Esophagus muscularis mucosa (tissue), 4 donors: ENCODE measurements around the gene OR52B2. TPM values are rescaled to one million over a fixed set of nuclear protein-coding genes. Genes with fewer than 3 reads are reported as not detected.
A peak's percentile ranks its signal among the peaks of the same experiment; 100 is the strongest.

Experiments used
- DNase-seq: peaks from one replicate; pipeline ENCODE4 v3.0.0-alpha.2; 2017; ENCODE audit errors: extremely low spot score
- H3K27ac ChIP-seq, 4 donors: fragments of 200-600 bp; sonication (generic); replicated peaks in 1 of 4; 1 replicate in 3 of 4; 2 replicates in 1 of 4; pipeline ENCODE4 v1.5.1; 2016 to 2019; ENCODE audit warnings: mild to moderate bottlenecking in 1 of 4
- H3K27me3 ChIP-seq, 4 donors: fragments of 200-600 bp; sonication (generic); one replicate each; pipeline versions ENCODE4 v1.5.1 to v1.6.0; 2016 to 2019
- H3K36me3 ChIP-seq, 4 donors: fragments of 200-600 bp; sonication (generic); one replicate each; pipeline ENCODE4 v1.5.1; 2016 to 2019
- H3K4me1 ChIP-seq, 4 donors: fragments of 200-600 bp; sonication (generic); one replicate each; pipeline ENCODE4 v1.5.1; 2016 to 2019
- H3K4me3 ChIP-seq, 4 donors: fragments of 200-600 bp; sonication (generic); 1 replicate in 2 of 4; 2 replicates in 2 of 4; pipeline ENCODE4 v1.5.1; 2016 to 2019; ENCODE audit warnings: mild to moderate bottlenecking in 4 of 4, moderate library complexity in 1 of 4
- H3K9me3 ChIP-seq, 4 donors: fragments of 200-600 bp; sonication (generic); 1 replicate in 3 of 4; 2 replicates in 1 of 4; pipeline ENCODE4 v1.5.1; 2016 to 2019
- CTCF ChIP-seq, 3 experiments: fragments of 200-600 bp in 2 of 3; fragments of 450-650 bp in 1 of 3; sonication (generic) in 2 of 3; IDR thresholded peaks; one replicate each; pipeline ENCODE4 v1.5.1; 2017 to 2019; ENCODE audit warnings: antibody characterized with exemption in 3 of 3, mild to moderate bottlenecking in 2 of 3, moderate library complexity in 1 of 3
- EP300 ChIP-seq: sonication (generic); formaldehyde crosslinking; IDR thresholded peaks from one replicate; pipeline ENCODE4 v1.6.1; 2017; ENCODE audit warnings: antibody characterized with exemption
- POLR2A ChIP-seq: fragments of 450-650 bp; IDR thresholded peaks from one replicate; pipeline ENCODE4 v1.6.1; 2017; ENCODE audit warnings: antibody characterized with exemption, moderate library complexity, mild to moderate bottlenecking, low read depth
- POLR2AphosphoS5 ChIP-seq, 2 donors: sonication (generic); formaldehyde crosslinking; IDR thresholded peaks; one replicate each; pipeline ENCODE4 v1.6.1; 2017; ENCODE audit warnings: antibody characterized with exemption in 2 of 2
- WGBS: methylation state at CpG from one replicate; pipeline ENCODE4 v1.1.5; 2018; 5-methylcytosine and 5-hydroxymethylcytosine counted together
- intact Hi-C: fragments of 100-400 bp; cut with DNase I; formaldehyde crosslinking; loops from one replicate; pipeline ENCODE4 v1.15.1; 2023
- total RNA-seq, 4 donors: library from RNA; depleted of rRNA; stranded (reverse); fragments of >200 nt; gene quantifications; one replicate each; pipeline versions ENCODE4 v1.1.0 to v1.2.1, GENCODE V29; 2016

The OR52B2 gene
- total RNA-seq, 4 donors from 2014 or later, result not detected

- intact Hi-C loops, result no loop called here
- 94% methylated on average over 1 of the region's 1 CpG for WGBS
- H3K36me3 ChIP-seq, result peaks cover 0 to 34% (median 29%) of the 10 kb centered on the region in 4 donors
Measured at GRCh38 chr11:6204706-6205105, 34.6 kb upstream of the OR52B2 start.

GRCh38 chr11:6203327-6203726 lies 33.2 kb upstream of the OR52B2 start:
- Histone ChIP-seq H3K4me1 (no peaks in the 10 kb centered on the region), H3K27ac (no peak overlapping the region), H3K27me3 (no peaks in the 10 kb centered on the region), H3K36me3 (peaks cover 0 to 23% (median 20%) of the 10 kb centered on the region in 4 donors), H3K9me3 (no peaks in the 10 kb centered on the region), H3K4me3 (no peak overlapping the region)
- intact Hi-C loops, result no loop called here
- DNase-seq, result no peak
- TF ChIP-seq POLR2A (no peak), POLR2AphosphoS5 (IDR thresholded peaks at IDR 0.05) (no peak), CTCF (IDR thresholded peaks at IDR 0.05) (no peak), EP300 (no peak)
- 69% methylated on average over 3 of the region's 3 CpGs for WGBS

More at GRCh38 chr11:6204706-6205105, 34.6 kb upstream of the OR52B2 start:
- Histone ChIP-seq H3K4me1 (no peaks in the 10 kb centered on the region), H3K4me3 (no peak overlapping the region), H3K27ac (no peak overlapping the region), H3K27me3 (no peaks in the 10 kb centered on the region), H3K9me3 (no peaks in the 10 kb centered on the region)
- no peak for DNase-seq
- TF ChIP-seq POLR2AphosphoS5 (IDR thresholded peaks at IDR 0.05) (no peak), CTCF (IDR thresholded peaks at IDR 0.05) (no peak), EP300 (no peak), POLR2A (no peak)

- Histone ChIP-seq H3K27ac (no peak overlapping the region), H3K27me3 (no peaks in the 10 kb centered on the region), H3K9me3 (no peaks in the 10 kb centered on the region), H3K4me1 (no peaks in the 10 kb centered on the region), H3K36me3 (peaks cover 0 to 18% (median 14%) of the 10 kb centered on the region in 4 donors), H3K4me3 (no peak overlapping the region)
- TF ChIP-seq CTCF (IDR thresholded peaks at IDR 0.05) (no peak), POLR2AphosphoS5 (IDR thresholded peaks at IDR 0.05) (no peak), EP300 (no peak), POLR2A (no peak)
- no peak for DNase-seq
- intact Hi-C loops, result no loop called here
- 76% methylated on average over 1 of the region's 1 CpG for WGBS
Measured at GRCh38 chr11:6202041-6202440, 31.9 kb upstream of the OR52B2 start.

GRCh38 chr11:6201481-6201880 lies 31.4 kb upstream of the OR52B2 start:
- no peaks in the 10 kb centered on the region for H3K9me3 ChIP-seq
- intact Hi-C loops, result no loop called here
- H3K4me3 ChIP-seq, result no peak overlapping the region
- 61% methylated on average over 2 of the region's 2 CpGs for WGBS
- H3K36me3 ChIP-seq, result peaks cover 0 to 17% (median 13%) of the 10 kb centered on the region in 4 donors
- H3K4me1 ChIP-seq, result no peaks in the 10 kb centered on the region
- H3K27ac ChIP-seq, result no peak overlapping the region
- DNase-seq, result no peak
- no peaks in the 10 kb centered on the region for H3K27me3 ChIP-seq
- TF ChIP-seq CTCF (IDR thresholded peaks at IDR 0.05) (no peak), POLR2A (no peak), POLR2AphosphoS5 (IDR thresholded peaks at IDR 0.05) (no peak), EP300 (no peak)

GRCh38 chr11:6200975-6201374 lies 30.8 kb upstream of the OR52B2 start:
- Histone ChIP-seq H3K27ac (no peak overlapping the region), H3K4me1 (no peaks in the 10 kb centered on the region), H3K36me3 (peaks cover 0 to 13% (median 12%) of the 10 kb centered on the region in 4 donors), H3K4me3 (no peak overlapping the region), H3K9me3 (no peaks in the 10 kb centered on the region), H3K27me3 (no peaks in the 10 kb centered on the region)
- no peak for TF ChIP-seq CTCF (IDR thresholded peaks at IDR 0.05)
- TF ChIP-seq POLR2A, result no peak
- no peak for TF ChIP-seq POLR2AphosphoS5 (IDR thresholded peaks at IDR 0.05)
- TF ChIP-seq EP300, result no peak
- DNase-seq, result peak; percentile 91
- intact Hi-C loops, result no loop called here
- WGBS, result 65% methylated on average over 4 of the region's 4 CpGs
